MM.1S (cell line): ENCODE measurements around the gene BTBD1.

Experiments used
- CTCF ChIP-seq: fragments of 300-600 bp; sonication (generic); IDR thresholded peaks from 2 replicates; pipeline ENCODE4 v1.5.1; 2016; ENCODE audit warnings: antibody characterized with exemption, low read length, mixed read lengths
- EZH2 ChIP-seq: fragments of 300-600 bp; sonication (generic); optimal IDR thresholded peaks from 2 replicates; pipeline ENCODE3; 2017; ENCODE audit warnings: low read depth, mild to moderate bottlenecking, antibody characterized with exemption, low read length, mixed read lengths

- no peak for TF ChIP-seq CTCF
- TF ChIP-seq EZH2, result no peak
Observed at GRCh38 chr15:83115831-83116565, 48.9 kb upstream of the BTBD1 start.
